KG1 (cell line): ENCODE measurements around the gene PRKAR1B.

Experiments used
- DNase-seq: peaks from one replicate; lab custom pipeline; 2025; lab: John Stamatoyannopoulos, UW

The PRKAR1B gene

GRCh38 chr7:521221-522070, 205.6 kb downstream of the PRKAR1B start:
- no peak for DNase-seq

DNA sequence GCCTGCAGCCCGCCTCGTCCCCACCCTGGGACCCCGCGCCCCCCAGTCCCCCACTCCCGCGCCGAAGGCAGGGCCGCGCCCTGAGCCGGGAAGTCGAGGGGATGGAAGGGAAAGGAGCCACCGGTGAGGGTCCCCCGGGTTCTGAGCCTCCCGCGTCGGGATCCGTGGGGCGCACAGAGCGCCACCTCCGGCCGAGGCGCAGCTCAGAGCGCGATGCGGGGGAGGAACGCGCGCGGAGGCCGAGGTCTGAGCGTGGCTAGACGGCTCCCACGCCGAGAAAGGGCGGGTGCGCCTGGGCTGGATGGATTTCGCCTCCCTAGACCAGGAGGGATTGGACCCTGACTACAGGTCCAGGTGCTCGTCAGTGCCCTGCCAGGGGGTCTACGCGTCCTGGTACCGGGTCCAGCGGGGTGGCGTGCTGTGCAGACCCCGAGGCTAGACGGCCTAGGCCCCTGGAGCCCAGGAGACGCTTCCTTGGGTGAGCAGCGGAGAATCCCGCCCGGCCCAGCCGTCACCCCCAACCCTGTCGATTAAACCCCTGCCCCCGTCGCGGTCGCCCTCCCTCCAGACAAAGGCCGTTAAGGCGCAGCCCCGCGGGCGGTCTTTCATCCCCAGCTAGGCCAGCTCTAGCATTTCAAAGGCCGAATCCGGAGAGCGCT, 206.4 kb downstream of the PRKAR1B start:
- DNase-seq: no peak

DNA sequence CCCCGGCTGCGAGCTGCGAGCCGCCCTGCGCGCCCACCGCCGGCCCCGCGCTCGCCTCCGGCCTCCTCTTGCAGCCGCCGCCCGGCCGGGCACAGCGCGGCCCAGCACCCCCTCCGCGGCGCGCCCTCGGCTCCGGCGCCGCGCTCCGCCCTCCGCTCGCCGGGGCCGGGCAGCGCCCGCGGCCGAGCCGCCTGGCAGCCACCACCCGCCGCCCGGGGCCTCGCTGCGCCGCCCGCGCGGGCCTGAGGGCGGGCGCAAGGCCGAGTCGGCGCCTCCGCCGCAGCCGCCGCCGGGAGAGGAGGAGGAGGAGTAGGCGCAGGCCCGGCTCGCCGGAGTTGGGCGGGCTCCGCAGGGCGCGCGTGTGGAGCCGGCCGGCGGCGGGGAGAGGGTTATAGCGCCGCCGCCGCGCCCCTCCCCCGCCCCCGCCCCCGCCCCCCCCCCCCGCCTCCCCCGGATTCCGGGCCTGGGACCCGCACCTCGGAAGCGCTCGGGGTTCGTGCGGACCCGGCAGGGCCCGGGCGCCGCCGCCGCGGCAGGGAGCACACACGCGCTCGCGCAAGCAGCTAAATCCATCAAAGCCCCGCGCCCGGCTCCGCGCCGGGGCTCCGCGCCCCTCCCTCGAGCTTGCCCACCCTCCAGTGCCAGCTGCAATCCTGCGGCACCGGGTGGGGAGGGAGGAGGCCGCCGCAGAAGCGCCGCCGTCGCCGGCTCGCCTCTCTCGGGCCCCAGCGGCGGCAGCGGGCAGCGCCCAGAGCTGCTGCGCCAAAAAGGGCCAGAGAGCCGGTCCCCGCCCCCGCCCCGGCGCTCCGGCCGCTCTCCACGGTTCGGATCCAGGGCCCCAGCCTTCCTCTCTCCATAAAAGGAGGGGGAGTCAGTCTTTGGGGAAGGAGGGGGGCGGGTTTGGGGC, 207.3 kb downstream of the PRKAR1B start, which contains the start of gene PDGFA:
TSS of gene PDGFA (minus strand) at position 363 of the 907 bp plus-strand sequence. CDS start 845 bp downstream, outside the sequence.
- DNase-seq: no peak

GRCh38 chr7:518630-519483, 208.2 kb downstream of the PRKAR1B start:
- no peak for DNase-seq

GRCh38 chr7:517774-518629, 209.1 kb downstream of the PRKAR1B start:
- DNase-seq: no peak

GRCh38 chr7:516606-517456, 210.2 kb downstream of the PRKAR1B start:
- no peak for DNase-seq

DNA sequence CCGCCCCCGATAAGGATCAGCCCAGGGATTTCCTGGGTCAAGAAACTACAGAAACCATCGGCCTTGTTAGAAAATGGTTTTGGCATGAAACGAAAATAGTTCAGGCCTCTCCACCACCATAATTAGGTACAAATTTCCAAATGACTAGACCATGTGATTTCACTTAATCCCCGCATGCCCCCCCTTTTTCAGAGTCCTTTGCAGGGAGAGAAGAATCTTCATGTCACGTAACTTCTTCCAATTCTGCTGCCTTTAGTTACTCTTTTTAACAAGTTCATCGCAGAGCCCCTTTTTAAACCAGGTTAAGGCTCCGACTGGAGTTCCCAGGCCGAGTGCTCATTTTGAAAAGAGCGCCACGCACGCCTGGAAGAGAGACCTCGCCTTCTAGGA, 210.9 kb downstream of the PRKAR1B start:
- no peak for DNase-seq

DNA sequence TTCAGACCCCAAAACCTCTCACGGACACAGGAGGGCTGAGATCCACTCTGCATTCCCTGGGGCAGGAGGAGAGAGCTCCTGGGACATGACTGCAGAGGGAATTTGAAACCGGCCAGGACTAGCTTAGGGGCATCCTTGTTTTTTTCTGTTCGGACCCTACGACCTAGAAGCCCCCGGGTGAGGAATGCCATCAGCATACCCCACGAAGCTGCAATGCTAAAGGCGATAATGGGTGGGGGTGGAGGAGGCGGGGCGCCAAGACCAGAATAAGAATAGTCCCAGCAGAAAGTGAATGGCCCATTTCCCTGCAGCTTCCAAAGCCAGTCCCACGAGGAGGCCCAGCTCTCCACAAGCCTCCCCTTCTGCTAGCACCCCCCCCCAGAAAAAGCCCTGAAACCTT, 211.5 kb downstream of the PRKAR1B start:
- DNase-seq: no peak

GRCh38 chr7:514651-515598, 212.2 kb downstream of the PRKAR1B start:
- no peak for DNase-seq

GRCh38 chr7:514242-514641, 212.8 kb downstream of the PRKAR1B start:
- no peak for DNase-seq

- DNase-seq: no peak
Observed at GRCh38 chr7:513521-514166, 213.4 kb downstream of the PRKAR1B start.

- no peak for DNase-seq
Observed at GRCh38 chr7:512541-513311, 214.4 kb downstream of the PRKAR1B start.

- no peak for DNase-seq
Observed at GRCh38 chr7:512146-512510, 215.0 kb downstream of the PRKAR1B start.

DNA sequence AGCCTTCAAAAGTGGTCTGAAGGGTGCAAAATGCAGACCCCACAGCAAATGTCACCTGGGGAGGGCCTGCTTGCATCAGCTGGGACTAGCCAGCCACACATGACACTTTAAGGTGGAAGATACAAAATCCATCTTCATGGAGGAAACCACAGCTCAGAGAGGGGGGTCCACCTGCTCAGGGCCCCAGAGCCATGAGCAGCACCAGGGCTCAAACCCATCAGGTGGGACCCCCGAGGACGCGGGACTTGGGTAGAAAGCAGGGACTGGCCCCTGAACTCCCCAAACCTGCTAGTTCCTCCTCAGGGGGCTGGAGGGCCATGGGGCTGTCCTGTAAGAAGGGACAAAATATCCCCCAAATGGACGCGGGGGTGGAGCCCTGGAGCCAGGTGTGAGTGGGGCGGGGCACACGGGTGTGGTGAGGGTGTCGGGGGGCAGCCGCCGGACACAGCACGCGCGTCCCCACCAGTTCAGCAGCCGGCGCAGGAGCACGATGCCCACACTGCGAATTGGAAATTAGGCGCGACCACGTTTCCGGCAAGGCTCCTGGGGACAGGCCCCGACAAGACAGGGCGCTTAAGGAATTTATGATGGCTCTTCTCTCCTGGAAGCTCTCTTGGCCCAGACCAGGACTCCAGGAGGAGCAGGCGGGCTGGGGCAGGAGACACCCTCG, 215.5 kb downstream of the PRKAR1B start:
- no peak for DNase-seq

DNA sequence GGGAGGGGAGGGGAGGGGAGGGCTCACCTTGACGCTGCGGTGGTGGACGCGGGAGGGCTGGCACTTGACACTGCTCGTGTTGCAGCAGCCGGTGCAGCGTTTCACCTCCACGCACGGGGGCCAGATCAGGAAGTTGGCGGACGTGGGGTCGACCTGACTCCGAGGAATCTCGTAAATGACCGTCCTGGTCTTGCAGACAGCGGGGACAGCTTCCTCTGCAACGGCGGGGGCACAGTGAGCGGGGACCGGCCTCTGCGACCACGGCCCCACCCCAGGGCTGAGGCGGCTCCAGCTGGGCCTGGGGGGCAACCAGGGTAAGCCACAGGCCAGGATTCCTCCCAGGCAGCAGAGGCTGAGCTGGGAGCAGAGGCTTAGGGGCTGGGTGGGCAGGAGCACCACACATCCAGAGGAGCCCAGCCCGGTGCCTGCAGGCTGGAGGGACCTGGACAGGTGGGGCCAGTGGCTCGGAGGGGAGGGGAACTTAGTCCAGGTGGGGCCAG, 216.2 kb downstream of the PRKAR1B start:
- no peak for DNase-seq

- DNase-seq: no peak
Observed at GRCh38 chr7:510131-510481, 217.0 kb downstream of the PRKAR1B start.
